ENCODE results near the gene SNRNP70.

Gene SNRNP70

GRCh38 chr19:49102303-49102702, 17.1 kb downstream of the SNRNP70 start:
- no peak for DNase-seq

DNA sequence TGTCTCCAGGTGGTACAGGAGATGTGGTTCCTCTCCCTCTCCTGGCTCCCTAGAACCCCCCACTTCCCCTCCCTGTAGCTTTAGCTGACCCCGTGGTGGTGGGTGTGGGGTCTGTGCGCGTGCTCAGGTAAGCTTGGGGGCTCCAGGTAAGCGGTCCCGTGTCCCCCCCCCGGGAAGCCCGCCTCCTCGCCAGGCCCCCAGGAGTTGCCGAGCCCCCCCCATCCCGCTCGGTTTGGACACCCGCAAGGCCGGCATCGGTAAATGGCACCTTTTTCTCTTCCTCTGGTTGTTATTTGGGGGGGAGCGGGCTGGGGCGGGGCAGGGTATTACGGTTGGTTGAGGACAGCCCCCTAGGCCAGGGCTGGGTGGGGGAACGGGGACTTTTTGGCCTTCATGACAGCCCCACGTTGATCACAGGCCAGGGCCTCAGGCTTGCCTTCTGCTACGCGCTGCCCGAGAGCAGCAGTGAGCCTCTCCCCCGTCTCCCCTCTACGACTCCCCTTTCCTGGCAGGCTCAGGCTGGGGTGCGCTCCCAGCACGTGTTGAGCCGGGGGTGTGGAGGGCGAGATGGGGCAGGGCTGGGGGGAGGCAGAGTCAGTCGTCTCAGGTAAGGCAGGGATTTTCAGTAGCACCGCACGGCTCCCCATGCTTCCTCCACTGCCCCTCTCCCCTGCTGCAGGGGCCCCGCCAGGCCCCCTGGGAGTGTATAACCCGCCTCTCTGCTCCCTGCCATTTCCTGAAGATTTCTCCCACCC, 18.3 kb downstream of the SNRNP70 start:
- DNase-seq, result no peak

- DNase-seq, result peak; percentile 64
These were observed 19.1 kb downstream of the SNRNP70 start for GRCh38 chr19:49104229-49104864.

- peak; percentile 73 for DNase-seq
These were observed 21.4 kb downstream of the SNRNP70 start for GRCh38 chr19:49106648-49107135.

DNA sequence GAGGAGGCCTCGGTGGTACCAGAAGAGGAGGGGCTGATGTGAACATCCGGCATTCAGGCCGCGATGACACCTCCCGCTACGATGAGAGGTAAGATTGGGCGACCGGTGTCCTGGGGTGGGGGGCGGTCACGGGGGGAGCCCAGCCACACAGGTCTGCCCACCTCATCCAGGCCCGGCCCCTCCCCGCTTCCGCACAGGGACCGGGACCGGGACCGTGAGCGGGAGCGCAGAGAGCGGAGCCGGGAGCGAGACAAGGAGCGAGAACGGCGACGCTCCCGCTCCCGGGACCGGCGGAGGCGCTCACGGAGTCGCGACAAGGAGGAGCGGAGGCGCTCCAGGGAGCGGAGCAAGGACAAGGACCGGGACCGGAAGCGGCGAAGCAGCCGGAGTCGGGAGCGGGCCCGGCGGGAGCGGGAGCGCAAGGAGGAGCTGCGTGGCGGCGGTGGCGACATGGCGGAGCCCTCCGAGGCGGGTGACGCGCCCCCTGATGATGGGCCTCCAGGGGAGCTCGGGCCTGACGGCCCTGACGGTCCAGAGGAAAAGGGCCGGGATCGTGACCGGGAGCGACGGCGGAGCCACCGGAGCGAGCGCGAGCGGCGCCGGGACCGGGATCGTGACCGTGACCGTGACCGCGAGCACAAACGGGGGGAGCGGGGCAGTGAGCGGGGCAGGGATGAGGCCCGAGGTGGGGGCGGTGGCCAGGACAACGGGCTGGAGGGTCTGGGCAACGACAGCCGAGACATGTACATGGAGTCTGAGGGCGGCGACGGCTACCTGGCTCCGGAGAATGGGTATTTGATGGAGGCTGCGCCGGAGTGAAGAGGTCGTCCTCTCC, 22.6 kb downstream of the SNRNP70 start:
- DNase-seq, result no peak

DNA sequence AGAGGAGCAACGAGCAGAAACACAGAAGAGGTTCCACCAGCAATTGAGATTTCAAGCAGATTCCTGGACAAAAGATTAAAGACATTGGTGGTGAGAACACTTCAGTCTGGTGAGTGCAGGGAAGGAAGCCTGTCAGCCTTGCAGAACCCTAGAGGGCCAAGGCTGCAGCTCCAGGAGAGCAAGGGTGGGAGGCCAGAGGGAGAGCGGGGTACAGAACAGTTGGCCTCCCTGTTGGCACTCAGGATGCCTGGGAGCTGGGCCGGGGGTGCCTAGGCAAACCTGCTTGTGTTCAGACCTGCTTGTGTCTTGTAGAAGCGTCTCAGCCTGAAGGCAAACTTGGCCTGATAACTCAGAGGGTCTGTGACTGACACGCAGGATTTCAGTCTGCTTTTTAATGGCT, 23.8 kb downstream of the SNRNP70 start:
- DNase-seq, result no peak

DNA sequence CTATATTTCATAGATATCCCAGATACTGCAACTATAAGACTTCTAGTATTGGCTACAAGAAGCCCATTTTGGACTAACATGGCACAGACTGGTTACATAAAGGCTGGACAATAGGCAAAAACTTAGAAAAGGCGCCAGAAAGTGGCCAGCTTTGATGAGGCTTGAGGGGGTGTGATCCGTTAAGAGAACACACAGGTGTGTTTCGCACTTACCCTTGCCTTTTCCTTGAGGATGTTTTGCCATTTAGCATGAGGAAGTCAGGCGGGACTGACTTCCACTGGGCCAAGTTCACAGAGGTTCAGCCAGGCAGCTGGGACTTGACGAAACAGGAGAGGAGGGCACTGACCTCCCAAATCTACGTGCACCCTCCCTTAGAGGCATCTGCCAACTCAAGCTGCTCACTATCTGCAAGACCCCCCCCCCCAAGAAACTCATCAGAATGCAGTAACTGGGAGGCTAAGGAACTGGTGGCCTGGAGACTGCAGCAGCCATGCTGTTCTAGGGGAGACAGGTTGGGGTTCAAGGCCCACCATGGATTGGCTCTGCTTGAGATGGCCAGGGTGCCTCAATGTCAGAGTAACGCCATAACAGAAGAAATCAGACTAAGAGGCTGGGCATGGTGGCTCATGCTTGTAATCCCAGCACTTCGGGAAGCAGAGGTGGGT, 24.4 kb downstream of the SNRNP70 start:
- no peak for DNase-seq

DNA sequence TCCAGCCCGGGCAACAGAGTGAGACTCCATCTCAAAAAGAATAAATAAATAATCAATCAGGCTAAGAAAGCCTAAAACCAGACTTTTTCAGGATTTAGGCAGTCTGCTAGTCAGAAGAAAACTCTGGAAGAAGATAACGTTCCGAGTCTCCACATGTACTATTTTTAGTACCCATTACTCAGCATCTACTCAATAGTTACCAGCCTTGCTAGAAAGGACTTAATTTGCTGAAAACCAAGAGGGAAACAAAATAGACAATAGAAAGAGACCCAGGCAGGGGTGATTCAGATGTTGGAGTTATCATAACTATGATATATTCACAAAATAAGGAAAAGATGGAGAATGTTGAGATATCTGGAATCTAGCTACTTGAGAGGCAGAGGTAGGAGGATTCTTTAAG, 25.3 kb downstream of the SNRNP70 start:
- no peak for DNase-seq

DNA sequence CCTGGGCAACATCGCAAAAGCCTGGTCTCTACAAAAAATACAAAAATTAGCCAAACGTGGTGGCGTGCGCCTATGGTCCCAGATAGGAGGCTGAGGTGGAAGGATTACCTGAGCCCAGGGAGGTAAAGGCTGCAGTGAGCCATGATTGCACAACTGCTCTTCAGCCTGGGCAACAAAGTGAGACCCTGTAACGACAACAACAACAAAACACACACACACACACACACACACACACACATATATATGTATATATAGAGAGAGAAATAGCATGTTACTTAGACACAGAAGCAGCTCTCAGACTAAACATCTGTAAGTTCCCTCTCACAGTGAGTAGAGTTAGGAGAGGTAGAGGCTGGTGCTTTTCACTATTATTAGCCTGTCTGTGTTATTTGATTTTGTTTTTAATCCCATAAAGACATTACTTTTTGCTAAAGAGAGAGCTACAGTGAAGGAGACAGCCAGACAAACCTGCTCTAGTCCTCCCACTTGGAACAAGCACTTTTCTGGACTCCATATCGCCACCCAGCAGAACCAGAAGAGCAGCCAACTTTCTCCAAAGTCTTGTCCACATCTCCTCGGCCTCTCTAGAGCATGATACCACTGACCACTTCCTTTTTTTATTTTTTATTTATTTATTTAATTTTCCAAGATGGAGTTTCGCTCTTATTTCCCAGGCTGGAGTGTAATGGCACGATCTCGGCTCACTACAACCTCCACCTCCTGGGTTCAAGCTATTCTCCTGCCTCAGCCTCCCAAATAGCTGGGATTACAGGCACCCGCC, 26.2 kb downstream of the SNRNP70 start:
- no peak for DNase-seq

DNA sequence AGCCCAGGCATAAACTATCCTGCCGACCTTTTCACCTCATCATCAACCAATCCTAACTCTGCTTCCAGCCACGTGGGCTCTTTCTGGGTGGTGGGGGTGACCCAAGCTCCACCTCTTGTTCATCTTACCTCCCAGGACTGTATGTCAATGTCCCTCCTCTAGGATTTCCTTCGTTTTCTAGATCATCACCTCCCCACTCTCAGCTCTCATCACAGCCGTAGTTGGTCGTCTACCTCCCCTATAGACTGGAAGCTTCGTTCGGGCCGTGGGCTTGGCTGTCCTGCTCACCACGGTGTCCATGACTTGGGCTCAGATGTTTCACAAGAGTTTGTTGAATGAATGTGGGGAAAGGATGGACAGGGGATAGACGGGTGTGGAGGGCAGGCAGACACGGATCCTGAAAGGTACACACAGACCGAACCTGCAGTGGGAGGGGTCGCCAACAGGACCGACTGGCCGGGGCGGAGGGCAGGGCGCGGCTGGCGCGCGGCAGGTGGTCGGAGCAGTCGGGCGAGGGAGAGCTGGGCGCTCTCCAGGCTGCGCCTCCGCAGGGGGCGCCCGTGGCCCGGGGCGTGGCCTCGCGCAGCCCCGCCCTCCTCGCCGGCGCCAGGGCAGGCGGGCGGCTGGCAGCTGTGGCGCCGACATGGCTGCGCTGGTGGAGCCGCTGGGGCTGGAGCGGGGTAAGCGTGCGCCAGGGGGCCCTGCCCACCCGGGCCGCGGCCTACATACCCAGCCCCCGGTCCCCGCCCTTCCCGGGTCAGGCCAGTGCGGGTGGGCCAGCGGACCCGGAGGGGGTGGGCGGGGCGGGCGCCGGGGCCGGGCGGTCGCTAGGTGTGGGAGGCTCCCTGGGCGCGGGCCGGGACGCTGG, 28.7 kb downstream of the SNRNP70 start, which contains the start of gene LIN7B:
LIN7B (plus strand) TSS at position 609 of the 868 bp plus-strand sequence; CDS start at position 644, 35 bp downstream.
- peak; percentile 87 for DNase-seq

DNA sequence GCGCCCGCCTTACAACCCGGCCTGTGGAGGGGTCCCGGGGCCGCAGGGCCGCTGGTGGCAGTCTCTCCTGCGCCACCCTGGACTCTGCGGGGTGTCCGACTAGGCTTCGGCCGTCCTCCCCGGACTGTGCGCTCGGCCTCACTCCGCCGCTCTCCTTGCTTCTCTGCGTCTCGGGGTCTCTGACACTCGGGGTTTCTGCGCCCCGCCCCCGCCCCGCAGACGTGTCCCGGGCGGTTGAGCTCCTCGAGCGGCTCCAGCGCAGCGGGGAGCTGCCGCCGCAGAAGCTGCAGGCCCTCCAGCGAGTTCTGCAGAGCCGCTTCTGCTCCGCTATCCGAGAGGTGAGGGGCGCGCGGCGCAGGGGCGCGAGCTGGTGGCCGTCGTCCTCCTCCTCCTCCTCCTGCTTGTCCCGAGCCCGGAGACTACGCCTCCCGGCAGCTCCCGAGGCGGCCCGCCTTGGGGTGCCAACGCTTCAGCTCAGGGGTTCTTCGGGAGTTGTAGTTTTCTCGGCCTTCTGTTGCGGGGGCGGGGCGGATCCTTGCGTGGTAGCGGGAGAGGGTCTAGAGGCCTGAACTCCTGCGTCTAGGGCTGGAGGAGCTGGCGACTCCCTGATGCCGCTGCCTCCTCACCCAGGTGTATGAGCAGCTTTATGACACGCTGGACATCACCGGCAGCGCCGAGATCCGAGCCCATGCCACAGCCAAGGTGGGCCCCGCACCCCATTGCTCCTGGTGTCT, 29.5 kb downstream of the SNRNP70 start:
- peak; percentile 88 for DNase-seq

- DNase-seq, result peak; percentile 1
These were observed 31.3 kb downstream of the SNRNP70 start for GRCh38 chr19:49116544-49116943.

- DNase-seq, result no peak
These were observed 32.7 kb downstream of the SNRNP70 start for GRCh38 chr19:49117677-49118564.

DNA sequence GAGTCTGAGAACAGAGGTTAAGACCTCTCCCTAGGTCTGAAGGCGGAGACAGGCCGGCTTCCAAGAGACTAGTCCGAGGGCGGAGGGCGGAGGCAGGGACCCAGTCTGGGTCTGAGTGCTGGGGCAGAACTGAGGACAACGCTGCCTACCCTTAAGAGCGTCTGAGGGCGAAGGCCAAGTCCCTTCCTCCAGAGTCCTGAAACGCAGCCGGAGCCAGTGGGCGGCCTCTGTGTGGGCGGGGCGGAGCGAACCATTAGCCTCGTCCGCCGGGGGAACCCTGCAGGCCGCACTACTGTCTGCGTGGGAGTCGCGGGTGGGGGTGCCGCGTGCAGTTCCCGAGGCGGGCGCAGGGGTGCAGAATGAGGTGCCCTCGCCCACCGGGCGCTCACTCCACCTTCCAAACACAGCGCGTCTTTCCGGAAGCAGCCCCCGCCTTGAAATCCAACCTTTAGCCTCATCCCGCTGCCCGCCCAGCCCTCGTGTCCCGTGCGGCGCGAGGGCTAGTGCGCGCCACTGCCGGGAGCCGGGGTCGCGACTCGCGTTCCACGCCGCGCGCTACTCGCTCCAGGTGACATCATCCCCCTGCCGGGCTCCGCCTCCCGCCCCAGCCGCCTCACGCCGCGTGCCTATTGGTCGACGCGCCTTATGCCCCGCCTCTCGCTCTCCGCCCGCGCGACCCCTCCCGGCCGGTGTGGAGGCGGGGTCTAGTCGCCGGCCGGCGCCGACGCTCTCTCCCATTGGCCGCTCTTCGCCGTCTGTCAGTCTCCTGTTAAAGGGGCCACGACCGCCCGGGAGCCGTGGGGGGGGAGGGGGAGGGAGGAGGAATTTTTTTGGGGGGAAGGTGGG, 33.5 kb downstream of the SNRNP70 start, which contains the start of gene C19orf73:
C19orf73 (minus strand) TSS at position 579 of the 846 bp plus-strand sequence; CDS start at position 458, 121 bp downstream.
- peak; percentile 98 for DNase-seq

DNA sequence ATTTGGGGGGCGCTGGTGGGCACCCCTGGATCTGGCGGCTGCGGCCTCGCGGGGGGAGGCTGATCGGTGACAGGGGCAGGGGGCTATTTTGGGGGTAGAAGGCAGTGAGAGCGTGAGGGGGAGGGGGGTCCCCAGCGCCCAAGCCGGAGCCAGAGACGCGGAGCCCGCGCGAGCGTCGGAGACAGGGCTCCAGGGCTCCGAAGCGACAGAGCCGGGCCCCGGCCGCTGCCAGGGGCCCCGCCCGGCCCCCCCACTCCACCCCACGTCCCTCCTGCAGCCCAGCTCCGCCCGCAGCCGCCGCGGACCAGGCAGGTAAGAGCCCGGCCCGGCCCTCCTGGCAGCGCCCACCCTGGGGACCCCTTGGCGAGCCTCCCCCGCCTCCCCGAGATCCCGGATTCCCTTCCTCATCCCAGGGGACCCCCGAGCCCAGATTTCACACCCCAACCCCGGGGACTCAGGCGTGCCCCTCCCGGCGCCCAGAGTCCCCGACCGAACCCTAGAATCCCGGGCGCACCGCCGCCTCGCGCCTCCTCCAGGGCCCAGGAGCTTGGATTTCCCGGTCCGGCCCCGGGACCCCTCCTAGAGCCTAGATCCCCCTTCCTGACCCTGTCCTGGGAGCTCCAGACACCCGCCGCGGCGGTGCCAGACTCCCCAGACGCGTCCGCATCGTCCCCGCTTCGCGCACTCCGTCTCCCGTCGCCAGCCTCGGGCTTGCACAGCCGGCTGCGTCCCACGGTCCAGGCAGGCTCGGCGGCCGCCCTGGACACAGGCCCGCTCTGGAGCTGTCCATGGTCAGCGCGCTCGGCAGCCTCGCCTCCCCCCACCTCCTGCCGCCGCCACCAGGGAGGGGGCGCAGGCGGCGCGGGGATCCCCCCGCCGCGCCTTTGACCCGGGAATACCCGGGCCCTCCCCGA, 34.4 kb downstream of the SNRNP70 start, which contains the start of gene PPFIA3:
PPFIA3 (plus strand) TSS at position 134 of the 914 bp plus-strand sequence. CDS start 8,330 bp downstream, outside the sequence.
- peak; percentile 73 for DNase-seq

GRCh38 chr19:49120325-49120683, 35.1 kb downstream of the SNRNP70 start:
- no peak for DNase-seq

DNA sequence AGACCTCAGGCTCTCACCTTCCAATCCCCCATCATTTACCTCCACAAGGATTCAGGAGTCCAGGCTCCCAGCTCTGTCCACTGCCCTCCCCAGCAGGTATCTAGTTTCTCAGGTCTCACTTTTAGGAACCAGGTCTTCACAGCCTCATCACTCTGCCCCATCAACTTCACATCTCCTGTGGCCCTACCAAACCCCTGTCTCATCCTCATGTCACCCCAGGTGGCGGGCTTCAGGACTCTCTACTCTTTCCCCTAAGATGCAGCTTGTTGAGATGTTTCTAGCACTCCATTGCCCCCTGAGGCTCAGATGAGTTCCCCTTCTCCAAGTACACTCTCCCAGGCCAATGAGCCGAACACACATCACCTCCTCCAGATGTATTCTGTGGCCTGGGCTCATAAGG, 35.6 kb downstream of the SNRNP70 start:
- DNase-seq, result no peak
